ENCODE measurements around the gene LIPC. TPM values are rescaled to one million over a fixed set of nuclear protein-coding genes. Genes with fewer than 3 reads are reported as not detected.
A peak's percentile ranks its signal among the peaks of the same experiment; 100 is the strongest.

The LIPC gene
- total and polyA plus RNA-seq, 9 of the 15 experiments (the other 6 are each of a cell fraction or from before 2014, with no cell fraction given): 0.07 to 0.41 (median 0.11) TPM; not detected in 2

- TF ChIP-seq SMAD3 (CRISPR knock-in tag; conservative IDR thresholded peaks at IDR 0.05): no peak
- no peak for TF ChIP-seq ZNF232 (CRISPR knock-in tag; IDR thresholded peaks at IDR 0.05)
- TF ChIP-seq NCOA4 (IDR thresholded peaks at IDR 0.05; ENCODE audit: partially characterized antibody): no peak
- TF ChIP-seq FOXK2 (conservative IDR thresholded peaks at IDR 0.05 in 1 of 2, IDR thresholded peaks at IDR 0.05 in 1 of 2; ENCODE audit: low read depth in 2 of 2): no peak
- peak; percentile 75 for TF ChIP-seq WHSC1 (IDR thresholded peaks at IDR 0.05; ENCODE audit: low read length)
- TF ChIP-seq DMBX1 (CRISPR knock-in tag; IDR thresholded peaks at IDR 0.05; ENCODE audit: borderline replicate concordance): no peak
- TF ChIP-seq CHD2 (IDR thresholded peaks at IDR 0.05; ENCODE audit: low read depth, low read length): 0 out of 2 replicates have a peak, but pooled peaks have one; percentile 5
- no peak for TF ChIP-seq HDAC8 (tag; IDR thresholded peaks at IDR 0.05)
- TF ChIP-seq ELF1 (tag; IDR thresholded peaks at IDR 0.05): no peak
- no peak for TF ChIP-seq ZKSCAN1 (IDR thresholded peaks at IDR 0.05; ENCODE audit: low read depth, low read length)
- TF ChIP-seq BCL6 (CRISPR knock-in tag; IDR thresholded peaks at IDR 0.05): no peak
- no peak for TF ChIP-seq ZNF609 (CRISPR knock-in tag; IDR thresholded peaks at IDR 0.05; ENCODE audit: borderline replicate concordance)
- TF ChIP-seq ZBTB49 (CRISPR knock-in tag; IDR thresholded peaks at IDR 0.05; ENCODE audit: borderline replicate concordance): no peak
- TF ChIP-seq RBM25 (IDR thresholded peaks at IDR 0.05; ENCODE audit: low read depth, low read length, severe bottlenecking): no peak
- TF ChIP-seq SIN3B (IDR thresholded peaks at IDR 0.05; ENCODE audit: low read depth): no peak
- no peak for TF ChIP-seq HDAC3 (IDR thresholded peaks at IDR 0.05; ENCODE audit: borderline replicate concordance, partially characterized antibody)
- TF ChIP-seq SRSF3 (IDR thresholded peaks at IDR 0.05; ENCODE audit: insufficient read depth, low read length): no peak
- TF ChIP-seq ZFP36 (IDR thresholded peaks at IDR 0.05; ENCODE audit: low read depth, low read length, partially characterized antibody): no peak
- TF ChIP-seq OTX1 (CRISPR knock-in tag; IDR thresholded peaks at IDR 0.05): no peak
- peak; percentile 76 for TF ChIP-seq BHLHE40 (IDR thresholded peaks at IDR 0.05; ENCODE audit: low read length)
Measured at GRCh38 chr15:58546635-58547627, 115.1 kb downstream of the LIPC start (continued).
